ENCODE results near the gene SMYD3. TPM values are rescaled to one million over a fixed set of nuclear protein-coding genes. Genes with fewer than 3 reads are reported as not detected.

The SMYD3 gene
- total and polyA plus RNA-seq, 2 donors (not counting 3 experiments of a cell fraction or from before 2014, with no cell fraction given): 16.0 to 32.1 TPM

GRCh38 chr1:245931450-245931849 is 575.6 kb downstream of the SMYD3 start:
- H3K9me3 ChIP-seq (replicated peaks; ENCODE audit: control insufficient read depth, insufficient read depth, low read length): no peaks in the 10 kb centered on the region
- POLR2A ChIA-PET: no interaction called here
- dilution Hi-C loops (cut with MboI; ENCODE audit: extremely low pct_ligation_motif_present, low sequenced_read_pairs): no loop called here
- no peaks in the 10 kb centered on the region for H3K27me3 ChIP-seq (ENCODE audit: control insufficient read depth in 2 of 2, insufficient read depth in 2 of 2, low read length in 2 of 2)
- H3K79me2 ChIP-seq (ENCODE audit: control insufficient read depth, insufficient read depth, low read length): no peaks in the 10 kb centered on the region
- no peaks in the 10 kb centered on the region for H3K36me3 ChIP-seq (ENCODE audit: control insufficient read depth in 2 of 2, extremely low read depth in 1 of 2, insufficient read depth in 2 of 2, low read length in 2 of 2)
- no TSS peak for BruUV-seq (replicated peaks)
- intact Hi-C loops (cut with micrococcal nuclease): no loop called here
- H3K4me2 ChIP-seq (ENCODE audit: insufficient read depth, low read length): no peak overlapping the region
- no peaks in the 10 kb centered on the region for H4K20me1 ChIP-seq (replicated peaks; ENCODE audit: control insufficient read depth, extremely low read depth, insufficient read depth, low read length)
- no peak overlapping the region for H3K27ac ChIP-seq (ENCODE audit: insufficient read depth, low read depth, low read length)
- CTCF ChIA-PET: no interaction called here
- no peak for TF ChIP-seq POLR2A (IDR thresholded peaks at IDR 0.05; ENCODE audit: low read depth, low read length)
- TF ChIP-seq MYC (IDR thresholded peaks at IDR 0.05; ENCODE audit: low read depth, low read length): no peak
- no peak for TF ChIP-seq FOS (IDR thresholded peaks at IDR 0.05; ENCODE audit: borderline replicate concordance, insufficient read depth, low read length)
- TF ChIP-seq, protein P1, sequence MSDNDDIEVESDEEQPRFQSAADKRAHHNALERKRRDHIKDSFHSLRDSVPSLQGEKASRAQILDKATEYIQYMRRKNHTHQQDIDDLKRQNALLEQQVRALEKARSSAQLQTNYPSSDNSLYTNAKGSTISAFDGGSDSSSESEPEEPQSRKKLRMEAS (IDR thresholded peaks at IDR 0.05; ENCODE audit: insufficient read depth, insufficient read length): no peak
- no peak for TF ChIP-seq CTCF (IDR thresholded peaks at IDR 0.05; ENCODE audit: extremely low read depth in 1 of 2, insufficient read depth in 1 of 2, low read depth in 1 of 2, low read length in 2 of 2)
- no peak for TF ChIP-seq GATA2 (IDR thresholded peaks at IDR 0.05; ENCODE audit: insufficient read depth, insufficient read length, low read depth, low read length)
- no peak for TF ChIP-seq POLR2AphosphoS5 (IDR thresholded peaks at IDR 0.05; ENCODE audit: insufficient read depth, low read depth, low read length)
- TF ChIP-seq EZH2 (IDR thresholded peaks at IDR 0.05; ENCODE audit: borderline replicate concordance, low read depth, low read length, severe bottlenecking): no peak
- TF ChIP-seq JUN (IDR thresholded peaks at IDR 0.05; ENCODE audit: borderline replicate concordance, insufficient read depth, insufficient read length, low read depth): no peak
- FAIRE-seq: no peak
- DNase-seq (ENCODE audit: low read depth, low spot score): no peak
- no peaks in the 10 kb centered on the region for H3K4me1 ChIP-seq (ENCODE audit: control insufficient read depth, extremely low read depth, insufficient read depth, low read length)
- no peak overlapping the region for H3K9ac ChIP-seq (replicated peaks; ENCODE audit: extremely low read depth, insufficient read depth, low read length)
- no peaks in the 10 kb centered on the region for H3K9me1 ChIP-seq (replicated peaks; ENCODE audit: control insufficient read depth, extremely low read depth, insufficient read depth, low read length)
- H2AFZ ChIP-seq (ENCODE audit: low read depth, low read length): no peak overlapping the region
- no peak overlapping the region for H3K4me3 ChIP-seq (replicated peaks in 1 of 3; ENCODE audit: insufficient read depth in 1 of 3, low read depth in 1 of 3, low read length in 3 of 3)
